WTC11 (cell line): Measurements from ENCODE around the gene MRPL51. TPM values are rescaled to one million over a fixed set of nuclear protein-coding genes. Genes with fewer than 3 reads are reported as not detected.

Experiments used
- ATAC-seq: fragments of 200-7000 bp; cut with Tn5 transposase; 2 replicates; pipeline ENCODE4 v1.10.0; 2021; ENCODE audit warnings: mild to moderate bottlenecking, moderate library complexity
- CTCF ChIA-PET: fragments of 300-600 bp; sonication (Branson Sonifier 250); formaldehyde crosslinking; loops from one replicate; lab custom pipeline; 2021; ENCODE audit warnings: antibody characterized with exemption; lab: Charles Lee
- POLR2A ChIA-PET: fragments of 350-600 bp; sonication (Branson Sonifier 250); formaldehyde crosslinking; loops from one replicate; lab custom pipeline; 2021; ENCODE audit warnings: antibody characterized with exemption; lab: Charles Lee
- DNase-seq: peaks from one replicate; pipeline ENCODE4 v3.0.0; 2021; ENCODE audit warnings: low spot score
- H3K27ac Mint-ChIP-seq: 2 replicates; pipeline ENCODE4 v1.8.0; 2021; ENCODE audit warnings: mixed read lengths
- H3K27me3 Mint-ChIP-seq: 2 replicates; pipeline ENCODE4 v1.8.0; 2021; ENCODE audit warnings: low read depth, mild to moderate bottlenecking, moderate library complexity, mixed read lengths
- H3K36me3 Mint-ChIP-seq: 2 replicates; pipeline ENCODE4 v1.8.0; 2021; ENCODE audit warnings: mixed read lengths
- H3K4me1 Mint-ChIP-seq: 2 replicates; pipeline ENCODE4 v1.8.0; 2022; ENCODE audit warnings: mixed read lengths
- H3K4me3 Mint-ChIP-seq: 2 replicates; pipeline ENCODE4 v1.8.0; 2021; ENCODE audit warnings: mild to moderate bottlenecking, moderate library complexity, mixed read lengths
- H3K9me3 Mint-ChIP-seq: 2 replicates; pipeline ENCODE4 v1.8.0; 2021; ENCODE audit warnings: mixed read lengths
- AFF4 ChIP-seq: sonication (generic); formaldehyde crosslinking; IDR thresholded peaks from 2 replicates; pipeline ENCODE4 v1.8.1; 2023; ENCODE audit warnings: mild to moderate bottlenecking, missing genetic modification reagents, borderline replicate concordance
- CDX4 ChIP-seq: fragments of 250-450 bp; sonication (Bioruptor Pico); IDR thresholded peaks from 2 replicates; pipeline ENCODE4 v1.9.0; 2021; ENCODE audit warnings: moderate library complexity, mild to moderate bottlenecking, inconsistent platforms, borderline replicate concordance
- E2F1 ChIP-seq: sonication (generic); formaldehyde crosslinking; IDR thresholded peaks from 2 replicates; pipeline ENCODE4 v1.8.0; 2022; ENCODE audit warnings: mild to moderate bottlenecking, missing genetic modification reagents
- HMGA2 ChIP-seq: fragments of 250-450 bp; sonication (Bioruptor Pico); IDR thresholded peaks from 2 replicates; pipeline ENCODE4 v1.4.0; 2021; ENCODE audit warnings: mild to moderate bottlenecking, moderate library complexity
- MAX ChIP-seq: sonication (generic); formaldehyde crosslinking; IDR thresholded peaks from 2 replicates; pipeline ENCODE4 v1.8.0; 2022; ENCODE audit warnings: mild to moderate bottlenecking, missing genetic modification reagents
- NFYB ChIP-seq: sonication (generic); formaldehyde crosslinking; conservative IDR thresholded peaks from 2 replicates; pipeline ENCODE4 v1.8.0; 2022; ENCODE audit warnings: low read depth, missing genetic modification reagents
- NR1H2 ChIP-seq: sonication (generic); formaldehyde crosslinking; IDR thresholded peaks from 2 replicates; pipeline ENCODE4 v1.9.0; 2021; ENCODE audit warnings: mild to moderate bottlenecking, moderate library complexity, missing genetic modification reagents
- NR2C2 ChIP-seq: sonication (generic); formaldehyde crosslinking; IDR thresholded peaks from 2 replicates; pipeline ENCODE4 v1.8.0; 2022; ENCODE audit warnings: mild to moderate bottlenecking, missing genetic modification reagents
- PRDM15 ChIP-seq: sonication (generic); formaldehyde crosslinking; IDR thresholded peaks from 2 replicates; pipeline ENCODE4 v1.8.0; 2022; ENCODE audit warnings: missing genetic modification reagents
- SOX15 ChIP-seq: fragments of 250-450 bp; sonication (Bioruptor Pico); IDR thresholded peaks from 2 replicates; pipeline ENCODE4 v1.9.0; 2021; ENCODE audit warnings: mild to moderate bottlenecking
- ZBTB43 ChIP-seq: sonication (generic); formaldehyde crosslinking; IDR thresholded peaks from 2 replicates; pipeline ENCODE4 v1.8.1; 2023; ENCODE audit warnings: mild to moderate bottlenecking, missing genetic modification reagents
- ZNF263 ChIP-seq: sonication (generic); formaldehyde crosslinking; IDR thresholded peaks from 2 replicates; pipeline ENCODE4 v1.8.1; 2022; ENCODE audit warnings: low read depth, mild to moderate bottlenecking, moderate library complexity, missing genetic modification reagents
- ZNF281 ChIP-seq: sonication (generic); formaldehyde crosslinking; IDR thresholded peaks from 2 replicates; pipeline ENCODE4 v1.8.0; 2023; ENCODE audit warnings: mild to moderate bottlenecking, missing genetic modification reagents
- ZNF396 ChIP-seq: fragments of 250-450 bp; sonication (Bioruptor Pico); IDR thresholded peaks from 2 replicates; pipeline ENCODE4 v1.8.0; 2021; ENCODE audit warnings: mild to moderate bottlenecking, moderate library complexity, borderline replicate concordance
- ZNF425 ChIP-seq: fragments of 250-450 bp; sonication (Bioruptor Pico); conservative IDR thresholded peaks from 2 replicates; pipeline ENCODE4 v1.9.0; 2021; ENCODE audit warnings: mild to moderate bottlenecking
- total RNA-seq: library from RNA; stranded (reverse); gene quantifications from 3 replicates; pipeline ENCODE4 v1.2.3, GENCODE V29; 2021

MRPL51 gene
- total RNA-seq, 1 experiment from 2014 or later: 290 TPM

GRCh38 chr12:6450869-6451347 lies 42.2 kb downstream of the MRPL51 start:
- Mint-ChIP-seq H3K27ac (peak overlapping the region; percentile 92), H3K36me3 (no peaks in the 10 kb centered on the region), H3K27me3 (no peaks in the 10 kb centered on the region), H3K4me3 (peak overlapping the region; percentile 51), H3K4me1 (peaks cover 39% of the 10 kb centered on the region), H3K9me3 (no peaks in the 10 kb centered on the region)
- ATAC-seq: peak; percentile 59
- DNase-seq: no peak
- ChIA-PET POLR2A (interaction anchor here (0.6 to 2.3 kb wide), 7 partner anchors 17 to 483 kb away, joined by 3 to 16 read pairs (median 3); partner anchors contain the start of genes MRPL51, SCNN1A and VAMP1), CTCF (interaction anchor here (0.6 to 3.9 kb wide), 8 partner anchors 15 to 125 kb away, joined by 3 to 39 read pairs (median 6); partner anchors contain the start of gene VAMP1)
- TF ChIP-seq NFYB (CRISPR knock-in tag): no peak
- TF ChIP-seq CDX4 (CRISPR knock-in tag): no peak
- 0 out of 2 replicates have a peak, but pooled peaks have one; percentile 39 for TF ChIP-seq MAX (CRISPR knock-in tag)
- no peak for TF ChIP-seq E2F1 (CRISPR knock-in tag)
- TF ChIP-seq ZNF281 (CRISPR knock-in tag): peak; percentile 96
- no peak for TF ChIP-seq AFF4 (CRISPR knock-in tag)
- TF ChIP-seq ZNF425 (CRISPR knock-in tag): no peak
- TF ChIP-seq ZBTB43: no peak
- TF ChIP-seq ZNF263 (CRISPR knock-in tag): no peak
- TF ChIP-seq NR1H2 (CRISPR knock-in tag): no peak
- TF ChIP-seq PRDM15 (CRISPR knock-in tag): peak; percentile 45; the same call in 1 of the 2 replicates
- no peak for TF ChIP-seq NR2C2
- no peak for TF ChIP-seq SOX15 (CRISPR knock-in tag)
- TF ChIP-seq HMGA2 (CRISPR knock-in tag): no peak
- TF ChIP-seq ZNF396 (CRISPR knock-in tag): 0 out of 2 replicates have a peak, but pooled peaks have one; percentile 17
